NCI-H460 (cell line): ENCODE data around the gene PIK3R2. TPM values are rescaled to one million over a fixed set of nuclear protein-coding genes. Genes with fewer than 3 reads are reported as not detected.

Experiments
- small RNA-seq, 2 experiments: library from RNA; depleted of rRNA; stranded (forward); fragments of <200 nt; gene quantifications; one replicate each; pipeline ENCODE3, GENCODE V24; 2014
- total RNA-seq: library from RNA; depleted of rRNA; stranded (reverse); fragments of >200 nt; shearing (Covaris generic); gene quantifications from 2 replicates; pipeline ENCODE4 v1.2.3, GENCODE V29; 2014; rRNA removed

Gene PIK3R2
- total RNA-seq, 1 experiment from 2014 or later = 7.7 TPM

Small RNA genes within 50 kb of the gene (small RNA-seq; reads per million reads assigned to genes)
- gene IFI30 = 0 reads per million in 2 experiments

Other genes with a start within 250 kb of the PIK3R2 start
- gene CCDC124, start 220.1 kb upstream of the PIK3R2 start, total RNA-seq = 32.3 and 45.4 TPM in 2 replicates
- gene KCNN1, start 186.1 kb upstream of the PIK3R2 start, total RNA-seq = 0.10 TPM in 1 of 2 replicates, not detected in the other
- gene ARRDC2, start 145.0 kb upstream of the PIK3R2 start, total RNA-seq = 94.3 and 95.4 TPM in 2 replicates
- not detected in 2 replicates for gene IL12RB1, start 66.2 kb upstream of the PIK3R2 start, total RNA-seq
- 2.1 and 3.0 TPM in 2 replicates for gene MAST3, start 55.4 kb upstream of the PIK3R2 start, total RNA-seq
- 14.8 and 16.6 TPM in 2 replicates for gene IFI30, start 20.6 kb downstream of the PIK3R2 start, total RNA-seq
- 7.6 and 8.1 TPM in 2 replicates for gene MPV17L2, start 40.1 kb downstream of the PIK3R2 start, total RNA-seq
- 0.84 and 1.4 TPM in 2 replicates for gene RAB3A, start 50.9 kb downstream of the PIK3R2 start, total RNA-seq
- gene PDE4C, start 73.3 kb downstream of the PIK3R2 start, total RNA-seq = 0.10 and 0.20 TPM in 2 replicates
- gene IQCN, start 121.3 kb downstream of the PIK3R2 start, total RNA-seq = 0.20 and 0.32 TPM in 2 replicates
- gene JUND, start 128.5 kb downstream of the PIK3R2 start, total RNA-seq = 37.7 and 56.6 TPM in 2 replicates
- 207 and 261 TPM in 2 replicates for gene LSM4, start 169.9 kb downstream of the PIK3R2 start, total RNA-seq
- gene PGPEP1, start 187.4 kb downstream of the PIK3R2 start, total RNA-seq = 3.5 and 4.0 TPM in 2 replicates
- gene GDF15, start 233.0 kb downstream of the PIK3R2 start, total RNA-seq = 281 and 371 TPM in 2 replicates
- not detected in 2 replicates for gene LRRC25, start 244.5 kb downstream of the PIK3R2 start, total RNA-seq